ENCODE results near the gene ARSB.

Gene ARSB

DNA sequence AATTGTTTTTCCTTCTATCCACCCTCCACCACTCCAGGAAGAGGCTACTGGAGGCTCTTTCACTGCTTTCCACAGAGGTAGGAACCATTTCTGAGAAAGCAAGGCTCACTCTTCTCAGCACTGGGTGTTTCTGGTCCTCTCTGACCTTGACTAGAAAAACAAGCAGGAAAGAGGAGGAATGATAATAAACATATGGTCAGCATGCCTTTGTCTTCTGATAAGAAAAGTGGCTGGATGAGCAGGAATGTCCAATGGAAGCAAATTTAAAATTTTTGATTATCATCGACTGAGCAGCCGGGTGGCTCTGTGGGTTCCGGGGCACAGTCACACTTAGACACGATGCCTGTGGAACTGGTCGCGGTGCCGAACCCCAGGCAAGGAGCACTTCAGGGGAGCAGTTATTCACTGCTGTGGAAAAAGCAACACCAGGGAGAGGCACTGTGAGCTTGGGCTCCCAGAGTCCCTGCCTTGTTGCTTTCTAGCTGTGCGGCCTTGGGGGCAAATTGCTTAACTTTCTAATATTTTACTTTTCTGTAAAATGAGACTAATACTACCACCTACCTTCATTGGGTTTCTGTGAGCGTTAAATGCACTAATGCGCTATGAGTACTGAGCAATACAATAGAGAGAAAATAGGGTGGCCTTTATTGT lies 179.5 kb downstream of the ARSB start:
- DNase-seq (ENCODE audit: low read depth in 2 of 2) = no peak

DNA sequence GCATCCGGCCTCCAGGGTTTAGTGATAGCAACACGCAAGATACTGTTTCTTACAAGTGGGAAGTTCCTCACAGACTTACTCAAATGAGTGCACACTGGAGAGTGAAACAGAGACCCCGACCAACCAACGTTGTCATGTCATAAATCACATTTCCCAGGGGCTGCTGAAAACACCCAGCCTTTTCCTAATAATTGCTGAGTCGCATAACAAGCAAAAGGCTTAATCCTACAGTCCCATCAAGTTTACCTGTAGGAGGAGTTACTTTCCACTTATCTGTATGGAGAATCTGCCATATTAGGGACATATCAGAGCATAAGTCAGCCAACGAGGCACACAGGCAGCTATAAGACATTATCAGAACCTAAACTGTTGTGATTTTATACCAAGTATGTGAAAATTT lies 180.1 kb downstream of the ARSB start:
- no peak for DNase-seq (ENCODE audit: low read depth in 2 of 2)

DNA sequence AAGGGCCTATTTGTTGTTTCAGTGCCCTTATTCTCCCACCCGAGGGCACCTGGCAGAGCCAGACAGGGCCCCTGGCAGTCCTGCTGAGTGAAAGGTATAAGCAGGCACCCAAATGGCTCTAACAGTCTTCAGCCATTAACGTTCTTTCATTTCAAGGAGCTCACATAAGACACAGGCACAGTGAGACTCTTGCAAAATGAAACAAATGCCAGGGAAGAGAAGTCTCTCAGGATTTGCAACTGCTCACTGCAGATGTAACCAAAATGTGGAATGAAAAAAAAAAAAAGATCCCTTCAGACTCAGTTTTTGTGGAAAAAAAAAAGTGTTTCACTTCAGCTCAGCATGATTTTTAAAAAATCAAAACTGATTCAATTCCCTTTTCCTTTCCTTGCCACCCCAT lies 181.2 kb downstream of the ARSB start:
- no peak for DNase-seq (ENCODE audit: low read depth in 2 of 2)

DNA sequence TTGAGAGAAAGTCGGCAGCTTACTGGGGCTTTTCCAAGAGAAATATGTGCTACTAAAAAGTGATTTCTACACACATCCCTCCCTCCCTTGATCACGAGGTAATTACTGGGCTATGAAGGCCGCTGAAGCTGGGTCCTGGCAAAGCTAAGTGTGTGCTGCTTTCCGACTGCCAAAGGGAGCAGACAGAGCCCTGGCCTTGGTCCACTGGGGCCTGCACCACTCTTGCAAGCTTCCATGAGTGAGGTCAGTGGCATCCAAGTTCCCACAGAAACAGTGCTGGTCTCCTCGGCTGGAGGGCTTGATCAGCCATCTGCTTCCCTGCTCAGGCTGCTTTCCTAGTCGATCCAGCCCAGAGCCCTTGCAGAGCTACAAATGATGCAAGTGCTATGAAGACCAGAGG lies 181.8 kb downstream of the ARSB start:
- no peak for DNase-seq (ENCODE audit: low read depth in 2 of 2)

DNA sequence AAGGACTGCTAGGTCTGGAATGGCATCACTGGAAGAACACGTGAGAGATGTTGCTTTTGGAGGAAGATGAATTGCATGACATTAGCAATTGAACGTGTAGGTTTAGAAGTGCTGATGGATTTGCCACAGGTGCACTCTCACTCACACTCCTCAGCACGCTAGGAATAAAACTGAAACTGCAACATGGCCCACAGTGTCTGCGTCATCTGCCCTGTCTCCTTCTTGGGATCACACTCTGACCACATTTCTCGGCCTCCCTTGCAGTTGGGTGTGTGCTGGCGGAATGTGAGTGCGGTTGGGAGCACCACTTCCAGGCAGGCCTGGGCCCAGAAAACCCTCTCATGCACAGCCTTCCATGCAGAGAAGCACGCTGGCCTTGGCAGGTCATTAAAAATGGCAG lies 183.7 kb downstream of the ARSB start:
- no peak for DNase-seq (ENCODE audit: low read depth in 2 of 2)

DNA sequence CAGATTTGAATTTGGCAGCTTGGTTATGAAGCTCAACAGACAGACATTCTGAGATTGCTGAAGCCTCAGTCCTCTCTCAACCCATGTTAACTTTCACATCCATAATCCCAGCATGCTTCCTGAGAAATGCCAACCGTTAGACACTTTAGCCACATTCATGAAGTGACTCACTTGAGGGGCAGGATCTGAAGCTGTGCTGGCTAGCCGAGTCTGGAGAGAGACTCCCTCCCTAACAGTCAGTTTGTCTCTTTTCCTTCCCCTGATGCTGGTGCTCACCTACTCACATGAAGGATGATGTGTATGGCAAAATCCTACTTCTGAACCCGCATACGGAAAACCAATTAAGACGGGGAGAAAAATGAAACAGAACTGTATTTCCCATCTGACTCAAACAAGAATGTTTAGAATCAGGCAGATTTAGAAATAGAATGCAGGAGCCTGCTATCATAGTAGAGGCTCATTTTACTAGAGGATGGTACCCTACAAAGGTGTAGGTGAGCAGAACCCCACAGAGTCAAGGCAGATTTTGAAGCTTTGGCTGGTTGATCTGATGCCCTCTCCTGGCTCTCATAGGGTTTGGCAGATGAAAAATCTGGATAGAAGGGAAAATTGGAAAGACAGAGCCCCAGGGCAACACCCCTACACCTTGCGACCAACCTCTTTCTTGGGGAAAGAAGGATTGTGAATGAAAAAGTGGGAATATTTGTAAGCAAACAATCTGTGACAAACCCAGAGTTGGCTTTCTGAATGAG lies 185.7 kb downstream of the ARSB start:
- no peak for DNase-seq (ENCODE audit: low read depth in 2 of 2)

DNA sequence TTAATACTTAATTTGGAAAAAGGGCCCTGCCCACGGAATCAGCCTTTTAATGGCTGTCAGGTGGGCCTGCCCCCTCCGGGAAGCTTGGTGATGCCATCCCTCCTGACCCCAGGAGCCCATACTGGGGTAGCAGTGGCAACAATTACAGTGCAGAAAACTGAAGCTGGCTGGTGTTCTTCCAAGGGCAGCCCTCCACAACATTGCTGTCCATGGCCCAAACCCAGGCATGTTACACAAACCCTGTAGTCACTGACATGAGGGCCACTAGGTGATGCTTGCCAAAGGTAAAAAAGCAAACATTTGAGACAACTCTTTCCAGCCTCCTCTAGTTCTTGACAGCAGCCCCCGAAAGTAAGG lies 186.5 kb downstream of the ARSB start:
- no peak for DNase-seq (ENCODE audit: low read depth in 2 of 2)

DNA sequence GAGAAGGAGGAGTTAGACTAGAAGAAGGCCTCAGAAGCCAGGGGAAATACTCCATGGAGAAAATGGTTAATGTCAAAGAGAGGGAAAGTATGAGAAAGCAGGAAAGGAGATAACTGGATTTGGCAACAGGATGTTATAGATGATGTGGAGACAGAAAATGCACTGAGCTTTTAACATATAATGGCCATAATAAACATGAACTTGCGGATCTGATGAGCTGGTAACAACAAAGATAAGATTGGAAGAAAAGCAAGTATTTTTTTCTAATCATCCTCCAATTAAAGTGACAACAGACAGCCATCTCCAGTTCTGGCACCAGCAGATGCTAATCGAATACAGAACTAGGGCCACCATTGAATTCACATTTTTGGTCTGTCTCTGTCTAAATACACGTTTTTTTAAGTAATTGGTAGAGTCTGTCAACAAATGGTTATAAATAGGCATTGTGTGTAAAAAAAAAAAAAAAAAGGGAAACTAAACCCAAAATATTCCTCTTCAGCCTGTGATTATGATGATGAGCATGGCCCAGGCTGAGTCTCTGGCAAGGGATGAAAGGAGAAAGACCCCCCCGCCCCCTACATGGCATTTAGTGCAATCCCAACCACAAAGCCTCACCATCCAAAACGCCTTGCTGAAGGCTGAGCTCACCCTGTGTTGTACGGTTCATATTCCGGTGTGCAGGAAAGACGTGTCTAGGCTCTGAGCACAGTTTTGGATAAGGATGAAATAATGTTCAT lies 187.0 kb downstream of the ARSB start:
- no peak for DNase-seq (ENCODE audit: low read depth in 2 of 2)

DNA sequence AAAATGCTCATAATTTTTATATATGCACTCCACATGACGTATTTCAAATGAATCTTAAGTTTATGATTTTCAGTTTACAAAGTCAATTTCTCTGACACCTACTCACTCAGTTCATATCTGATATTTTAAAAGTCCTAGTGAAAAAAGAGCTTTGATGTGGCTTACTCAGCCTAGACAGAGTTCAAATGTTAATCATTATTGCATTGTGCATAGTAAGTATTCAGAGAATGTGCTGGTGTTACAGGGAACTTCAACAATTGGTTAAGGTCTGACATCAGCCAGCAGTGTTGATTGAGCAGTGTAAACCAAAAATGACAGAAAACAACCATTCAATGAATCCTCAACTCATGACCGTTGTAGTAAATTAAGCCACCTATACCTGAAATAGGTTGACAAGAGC lies 189.4 kb downstream of the ARSB start:
- no peak for DNase-seq (ENCODE audit: low read depth in 2 of 2)

DNA sequence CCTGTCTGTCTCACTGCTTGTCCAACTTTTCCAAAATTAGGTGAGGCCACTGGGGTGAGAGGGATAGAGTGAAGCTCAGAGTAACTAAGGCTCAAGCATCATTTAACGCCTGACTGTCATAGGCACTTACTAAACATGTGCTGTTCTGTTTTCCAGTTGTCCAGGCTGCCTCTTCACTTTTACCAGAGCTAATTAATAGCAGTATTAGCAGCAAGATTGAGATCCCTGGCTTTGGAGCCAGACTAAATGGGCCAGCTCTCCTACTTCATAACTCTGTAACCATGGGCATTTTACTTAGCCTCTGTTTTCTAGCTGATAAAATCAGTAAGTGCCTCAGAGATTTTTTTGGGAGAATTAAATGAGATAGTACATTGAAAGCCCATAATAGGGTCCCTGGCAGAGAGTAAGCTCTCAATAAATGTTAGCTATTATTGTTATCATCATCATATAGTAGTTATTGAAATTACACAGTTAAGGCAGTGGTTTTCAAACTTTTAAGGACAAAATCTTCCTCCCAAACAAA lies 190.4 kb downstream of the ARSB start:
- DNase-seq (ENCODE audit: low read depth in 2 of 2) = no peak

DNA sequence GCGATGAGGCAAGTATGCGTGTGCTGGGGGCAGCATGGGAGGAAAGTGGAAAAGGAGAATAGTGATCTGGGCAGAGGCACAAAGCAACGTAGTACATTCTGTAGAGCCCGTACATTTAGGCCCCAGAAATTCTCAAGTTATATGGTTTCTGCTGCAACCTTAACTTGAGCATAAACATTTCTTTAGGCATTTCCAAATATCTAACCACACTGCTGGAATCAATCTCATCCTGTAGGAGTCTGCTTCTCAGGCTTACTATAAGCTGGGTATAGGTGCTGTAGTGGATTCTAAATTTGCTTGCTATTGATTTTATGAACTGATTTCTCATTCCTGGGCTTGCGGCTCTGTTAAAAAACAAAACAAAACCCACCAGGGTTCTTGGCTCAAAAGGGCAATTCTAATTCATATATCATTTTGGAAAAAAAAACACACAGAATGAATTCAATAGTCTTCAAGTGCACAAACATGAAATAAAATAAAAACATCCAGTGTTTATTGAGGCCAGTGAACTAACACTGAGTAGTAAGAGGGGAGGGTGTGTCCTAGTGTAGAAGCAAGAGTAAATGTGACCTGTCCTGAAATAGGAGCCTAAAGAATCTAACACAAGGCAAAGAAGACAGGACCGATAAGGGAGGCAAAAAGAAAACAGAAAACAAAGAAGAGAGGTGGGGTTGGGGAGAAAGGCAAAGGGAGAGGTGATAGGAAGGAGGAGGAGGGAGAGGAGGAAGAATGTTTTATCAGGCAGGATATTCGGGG lies 191.0 kb downstream of the ARSB start:
- no peak for DNase-seq (ENCODE audit: low read depth in 2 of 2)

DNA sequence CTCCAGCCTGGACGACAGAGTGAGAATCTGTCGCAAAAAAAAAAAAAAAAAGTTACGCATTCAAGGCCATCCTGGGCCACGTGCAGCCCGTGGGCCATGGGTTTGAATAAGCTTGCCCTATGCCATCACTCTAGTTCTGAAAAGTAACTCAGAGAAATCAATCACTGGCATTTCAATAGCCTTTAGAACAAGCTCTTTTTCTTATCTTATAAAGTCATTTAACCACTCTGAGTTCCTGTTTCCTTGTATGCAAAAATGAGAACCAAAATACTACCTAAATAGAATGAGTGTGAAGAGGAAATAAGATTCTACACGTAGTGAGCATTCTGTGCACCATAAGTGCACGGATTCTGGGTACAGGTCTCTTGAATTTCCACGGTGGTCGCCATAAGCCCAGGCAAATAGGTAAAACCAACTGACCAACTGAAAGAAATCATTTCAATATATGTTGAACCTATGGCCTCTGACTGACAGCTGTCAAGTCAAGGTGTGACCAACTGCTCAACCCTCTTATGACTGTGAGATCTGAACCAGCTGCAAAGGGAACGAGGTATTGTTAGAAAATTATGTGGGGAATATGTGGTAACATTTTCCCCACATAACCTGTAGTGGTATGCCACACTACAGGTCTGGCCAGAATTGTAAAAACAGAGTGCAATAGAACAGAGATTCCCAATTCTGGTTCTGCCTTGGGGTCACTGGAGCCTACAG lies 192.6 kb downstream of the ARSB start:
- no peak for DNase-seq (ENCODE audit: low read depth in 2 of 2)

DNA sequence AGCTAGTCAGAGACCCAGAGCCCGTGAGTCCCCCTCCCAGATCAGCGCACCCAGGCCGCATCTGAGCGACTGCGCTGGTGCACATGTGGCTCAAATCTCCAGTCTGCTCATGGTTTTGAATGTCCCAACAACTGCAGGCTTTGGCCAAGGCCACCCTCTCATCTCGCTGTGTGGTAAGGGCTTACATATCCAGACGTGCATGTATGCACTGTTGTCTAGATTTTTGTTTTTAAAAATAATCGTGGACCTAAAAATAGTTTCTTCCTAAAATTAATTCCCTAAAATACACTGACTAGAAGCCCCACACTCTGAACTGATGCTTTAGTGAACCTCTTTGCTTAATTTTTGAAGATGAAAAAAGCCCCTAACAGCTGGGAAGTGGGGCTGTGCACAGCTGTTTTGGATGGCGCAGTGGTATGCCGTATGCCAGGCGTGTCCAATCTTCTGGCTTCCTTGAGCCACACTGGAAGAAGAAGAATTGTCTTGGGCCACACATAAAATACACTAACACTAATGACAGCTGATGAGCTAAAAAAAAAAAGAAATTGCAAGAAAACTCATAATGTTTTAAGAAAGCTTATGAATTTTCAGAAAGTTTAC lies 193.5 kb downstream of the ARSB start:
- DNase-seq (ENCODE audit: low read depth in 2 of 2) = no peak

DNA sequence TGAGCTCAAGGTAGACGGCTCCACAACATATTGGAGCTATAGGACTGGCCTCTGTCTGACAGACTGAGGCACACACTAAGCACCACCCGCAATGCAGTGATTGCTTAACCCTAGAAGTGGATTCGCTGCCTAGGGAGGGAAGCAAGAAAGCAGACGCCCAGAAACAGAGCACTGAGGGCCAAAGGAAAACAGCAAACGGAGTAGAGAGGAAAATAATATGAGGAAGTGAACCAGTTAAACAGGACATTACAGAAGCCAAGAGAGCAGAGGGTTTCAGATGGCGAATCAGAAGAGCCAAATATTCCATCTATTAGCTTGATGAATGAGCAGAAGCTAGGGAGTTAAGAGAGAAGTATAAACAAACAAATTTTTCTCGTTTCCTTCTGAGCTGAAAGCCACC lies 197.3 kb downstream of the ARSB start:
- DNase-seq (ENCODE audit: low read depth in 2 of 2) = no peak

DNA sequence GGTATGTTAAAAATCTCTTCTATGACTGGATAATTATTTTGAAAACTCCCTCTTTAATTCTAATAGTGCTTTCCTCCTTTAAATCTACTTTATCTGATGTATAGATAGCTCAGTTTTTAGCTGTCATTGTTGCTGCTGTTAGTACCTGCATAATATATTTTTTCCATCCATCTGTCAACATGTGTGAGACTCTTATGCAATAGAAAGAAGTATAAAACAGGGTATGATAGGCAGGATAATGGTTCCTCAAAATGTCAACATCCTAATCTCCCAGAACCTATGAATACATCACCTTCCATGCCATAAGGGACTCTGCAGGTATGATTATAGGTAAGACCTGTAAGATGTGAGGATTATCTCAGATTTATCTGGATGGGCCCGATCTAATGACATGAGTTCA lies 199.7 kb downstream of the ARSB start:
- DNase-seq (ENCODE audit: low read depth in 2 of 2) = no peak

DNA sequence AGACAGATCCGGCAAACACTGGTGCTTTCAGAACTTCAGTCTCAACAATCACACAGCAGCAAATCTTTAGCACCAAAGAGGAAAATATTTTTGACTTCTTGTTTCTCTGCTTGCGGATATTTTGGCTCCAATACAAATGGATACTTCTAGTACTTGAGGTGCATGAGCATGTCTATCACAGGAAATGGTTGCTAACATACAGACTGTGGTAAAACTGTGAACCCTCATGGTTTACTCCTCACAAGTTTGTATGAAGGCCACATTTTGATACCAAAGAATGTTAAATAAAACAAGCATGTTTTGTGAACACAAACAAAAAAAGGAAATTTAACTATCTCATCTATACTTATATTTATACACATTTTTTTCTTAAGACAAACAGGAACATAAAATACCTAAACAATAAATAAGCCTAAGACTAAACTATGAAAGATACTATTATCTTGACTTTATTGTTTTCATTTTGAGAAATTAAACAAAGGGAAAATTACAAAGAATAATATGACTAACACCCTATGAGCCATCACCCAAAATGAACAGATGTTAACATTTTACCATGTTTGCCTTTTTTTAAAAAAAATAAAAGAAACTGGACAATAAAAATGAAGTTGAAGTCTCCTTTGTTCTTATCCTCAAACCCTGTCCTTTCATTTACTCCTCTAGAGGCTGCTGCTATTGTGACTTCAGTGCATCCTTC lies 201.5 kb downstream of the ARSB start:
- DNase-seq (ENCODE audit: low read depth in 2 of 2) = no peak

DNA sequence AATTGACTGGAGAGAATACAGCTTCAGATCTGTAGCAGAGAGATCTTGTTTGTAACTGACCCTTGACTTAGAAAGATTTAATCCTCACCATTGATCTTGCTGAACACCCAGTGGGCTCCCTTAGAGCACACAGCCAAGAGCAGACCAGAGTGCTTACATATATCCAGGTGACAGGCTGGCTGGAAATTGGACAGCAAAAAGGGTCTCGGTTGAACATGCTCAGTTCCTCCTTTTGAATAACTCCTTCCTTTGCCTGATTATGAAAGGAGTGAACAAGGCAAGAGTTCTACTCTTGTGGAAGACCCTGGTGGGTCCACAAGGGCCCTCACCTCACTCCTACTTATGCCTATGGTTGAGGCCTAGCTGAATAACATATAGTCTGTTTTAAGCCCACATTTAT lies 202.4 kb downstream of the ARSB start:
- no peak for DNase-seq (ENCODE audit: low read depth in 2 of 2)

DNA sequence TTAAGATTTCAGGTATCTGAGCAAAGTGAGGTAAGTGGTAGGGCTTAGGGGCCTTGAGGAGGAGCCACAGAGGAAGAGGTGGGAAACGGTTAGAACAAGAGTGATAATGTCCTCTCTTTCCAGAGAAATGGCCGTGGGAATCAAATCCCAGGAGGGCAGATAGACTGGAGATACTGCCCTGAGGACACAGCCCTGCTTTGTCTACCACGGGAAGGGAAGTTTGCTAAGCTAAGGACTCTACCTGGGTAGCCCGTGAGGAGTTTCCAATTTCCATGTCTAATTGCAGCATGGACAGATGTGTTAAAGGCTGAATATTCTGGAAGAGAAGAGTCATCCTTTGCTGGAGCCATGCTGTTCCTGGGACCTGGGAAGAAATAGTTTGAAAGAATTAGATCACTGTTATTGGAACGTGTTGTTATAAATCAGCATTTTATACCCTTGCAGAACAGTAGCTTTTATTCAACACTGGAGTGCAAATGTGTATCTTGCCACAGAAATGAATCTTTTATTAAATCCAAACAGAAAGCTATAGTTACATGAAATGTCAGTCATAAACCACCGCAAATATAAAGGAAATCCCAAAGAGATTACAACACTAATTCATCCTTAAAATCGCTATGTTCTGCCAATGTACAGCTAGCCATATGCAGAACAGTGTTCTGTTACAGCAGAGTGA lies 203.4 kb downstream of the ARSB start:
- no peak for DNase-seq (ENCODE audit: low read depth in 2 of 2)

DNA sequence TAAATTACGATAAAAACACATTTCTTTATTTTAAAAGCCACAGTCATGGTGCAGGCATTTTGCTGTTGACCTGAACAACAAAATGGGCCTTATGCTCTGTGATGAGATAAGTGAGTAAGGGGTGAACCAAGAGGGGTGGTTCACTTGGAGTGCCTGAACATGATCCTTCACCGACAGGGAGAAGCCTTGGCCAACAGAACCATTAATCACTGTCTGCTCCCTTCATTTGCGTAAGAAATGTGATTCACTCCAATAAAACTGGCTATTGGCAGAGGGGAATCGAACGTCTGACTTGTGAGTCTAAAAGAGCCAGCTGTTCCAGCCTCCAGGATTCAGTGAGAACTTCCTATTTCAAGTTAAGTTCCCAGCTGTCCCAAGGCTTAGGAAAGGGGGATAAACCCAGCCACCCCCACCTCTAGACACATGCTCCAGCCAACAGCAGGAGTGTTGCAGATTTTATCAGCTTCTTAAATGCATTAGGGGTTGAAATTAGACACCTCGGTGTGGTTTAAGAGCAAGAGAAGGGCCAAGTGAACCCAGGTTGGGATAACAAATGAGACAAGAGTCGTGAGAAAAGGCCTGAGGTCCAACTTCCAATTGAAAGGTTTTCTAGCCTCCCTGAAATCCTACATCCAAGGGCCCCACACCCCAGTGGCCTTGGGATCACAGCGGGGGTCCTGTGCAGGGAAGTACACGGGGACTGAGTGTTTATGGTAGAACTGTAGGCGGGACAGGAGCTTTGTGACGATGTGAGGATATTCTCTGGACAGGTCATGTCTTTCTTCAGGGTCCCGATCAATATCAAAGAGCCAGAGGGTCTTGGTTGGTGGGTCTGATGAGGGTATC lies 205.1 kb downstream of the ARSB start:
- DNase-seq (ENCODE audit: low read depth in 2 of 2) = no peak

All from stimulated activated CD8-positive, alpha-beta memory T cell treated with anti-CD3 and anti-CD28 coated beads, Interleukin-7, amount 100 ng/mL, for 1 hour (primary cell).